NCI-H1092 treated with DMSO at 0.1 percent for 48 hours (cell line): ENCODE results near the gene AUP1.
"Not testable (repeated sequence)": the region's sequence is repeated elsewhere in the genome, so short reads cannot be mapped to it uniquely, and the experiment has no call there.

ENCODE experiments used
- DNase-seq: peaks from one replicate; lab custom pipeline; 2025; lab: John Stamatoyannopoulos, UW

The AUP1 gene

GRCh38 chr2:74529357-74530238, at the start of gene AUP1, which contains the start of gene HTRA2:
AUP1 (minus strand) TSS chr2:74529706; CDS start chr2:74529629, 77 bp downstream.
HTRA2 (plus strand) TSS chr2:74529933; CDS start chr2:74530007, 74 bp downstream.
- peak; percentile 93 for DNase-seq

GRCh38 chr2:74578408-74578807, 48.9 kb upstream of the AUP1 start:
- DNase-seq: no peak

DNA sequence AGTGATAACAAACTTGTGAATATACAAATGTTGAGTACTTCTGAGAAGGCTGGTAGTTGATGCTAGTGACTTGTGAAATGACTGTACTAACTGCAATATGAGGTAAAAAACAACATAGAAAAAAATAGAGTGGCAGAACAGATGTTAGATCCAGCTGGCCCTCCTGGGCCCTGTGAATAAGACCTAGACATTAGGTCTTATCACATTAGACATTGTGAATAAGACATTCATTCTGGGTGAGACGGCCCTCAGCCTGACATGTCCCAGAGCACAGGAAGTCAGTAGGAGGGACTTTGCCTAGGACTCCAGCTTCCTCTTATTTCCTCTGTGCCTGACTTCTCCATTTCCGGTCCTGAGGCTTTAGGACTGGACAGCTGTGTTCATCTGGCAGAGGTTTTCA, 47.9 kb upstream of the AUP1 start:
- no peak for DNase-seq

- no peak for DNase-seq
Measured at GRCh38 chr2:74576863-74577229, 47.3 kb upstream of the AUP1 start.

DNA sequence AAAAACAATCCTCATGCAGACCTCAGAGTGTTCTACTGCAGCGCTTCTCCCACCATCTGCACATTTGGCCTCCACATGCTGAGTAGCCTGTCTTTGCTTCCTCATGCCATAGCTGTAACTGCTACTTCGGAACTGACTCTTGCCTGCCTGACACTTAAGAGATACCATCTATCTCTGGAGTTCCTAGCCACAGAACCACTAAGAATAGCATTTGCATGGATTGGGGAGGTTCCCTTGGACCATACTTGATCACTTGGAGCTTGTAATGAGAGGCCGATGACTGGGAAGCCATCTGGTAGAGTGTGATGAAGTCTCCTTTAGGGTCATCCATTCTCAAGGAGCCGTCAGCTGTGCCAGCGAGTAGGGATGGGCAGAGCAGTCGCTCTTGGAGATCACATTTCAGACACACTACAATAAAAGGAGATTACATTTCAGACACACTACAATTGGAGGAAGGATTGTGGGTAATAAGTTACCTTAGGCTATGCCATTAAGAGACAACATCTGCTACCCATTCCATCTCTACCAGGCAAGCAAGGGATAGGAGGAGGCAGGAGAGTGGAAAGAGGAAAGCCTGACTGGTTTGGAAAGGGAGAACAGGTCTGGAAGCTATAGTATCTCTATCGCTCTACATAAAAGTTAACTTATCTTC, 46.8 kb upstream of the AUP1 start:
- no peak for DNase-seq

DNA sequence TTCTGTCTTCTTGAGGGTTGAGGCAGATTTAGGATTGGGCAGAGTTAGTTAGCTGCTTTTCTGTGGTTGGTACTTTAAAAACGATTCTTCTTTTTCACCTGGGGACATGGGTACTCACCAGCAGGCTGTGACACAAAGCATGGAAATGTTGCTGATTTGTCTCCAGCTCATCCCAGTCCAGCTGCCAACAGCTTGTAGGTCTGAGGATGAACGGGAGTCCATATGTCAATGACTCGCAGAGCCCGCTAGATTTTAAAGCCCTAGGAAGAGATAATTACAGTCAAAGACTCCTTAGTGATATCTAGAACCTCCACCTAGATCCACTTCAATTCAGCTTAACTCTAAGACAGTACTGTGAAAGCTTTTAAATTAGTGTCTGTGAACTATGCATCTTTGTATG, 45.8 kb upstream of the AUP1 start:
- DNase-seq: no peak

DNA sequence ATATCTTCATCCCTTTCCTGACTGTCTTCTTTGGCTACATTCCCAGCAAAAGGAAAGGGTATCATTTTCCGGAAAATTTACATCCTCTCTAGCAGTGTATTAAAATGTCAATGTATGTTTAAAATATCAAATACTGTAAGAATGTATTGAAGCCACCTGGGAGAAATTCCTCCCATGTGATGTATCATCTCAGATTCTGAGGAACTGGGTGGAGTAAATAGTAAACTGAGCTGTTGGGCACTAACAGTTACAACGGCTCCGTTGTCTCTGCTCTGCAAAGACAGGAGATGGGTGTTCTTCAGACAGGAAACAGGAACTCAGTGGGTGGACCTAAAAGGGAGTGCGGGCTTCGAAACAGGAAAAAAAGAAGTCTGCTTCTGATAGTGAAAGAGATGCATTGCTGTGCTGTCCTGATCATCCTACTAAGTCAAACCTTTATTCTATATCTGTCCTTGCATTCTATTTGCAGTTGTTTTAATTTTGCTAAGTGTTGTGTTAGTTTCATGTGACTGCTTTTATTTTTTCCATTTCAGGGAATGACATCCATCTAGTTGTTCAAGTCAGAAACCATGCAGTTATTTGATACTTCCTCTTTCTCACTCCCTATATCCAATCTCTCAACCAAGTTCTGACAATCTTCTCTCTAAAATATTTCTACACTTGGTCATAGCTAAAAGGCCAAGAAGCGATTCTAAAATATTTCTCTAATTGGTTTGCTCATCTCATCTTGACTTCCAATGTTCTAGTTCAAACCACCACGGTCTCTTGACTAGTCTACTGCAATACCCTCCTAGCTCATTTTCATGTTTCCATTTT, 44.4 kb upstream of the AUP1 start:
- no peak for DNase-seq

GRCh38 chr2:74572178-74572925, 42.8 kb upstream of the AUP1 start:
- DNase-seq: no peak

DNA sequence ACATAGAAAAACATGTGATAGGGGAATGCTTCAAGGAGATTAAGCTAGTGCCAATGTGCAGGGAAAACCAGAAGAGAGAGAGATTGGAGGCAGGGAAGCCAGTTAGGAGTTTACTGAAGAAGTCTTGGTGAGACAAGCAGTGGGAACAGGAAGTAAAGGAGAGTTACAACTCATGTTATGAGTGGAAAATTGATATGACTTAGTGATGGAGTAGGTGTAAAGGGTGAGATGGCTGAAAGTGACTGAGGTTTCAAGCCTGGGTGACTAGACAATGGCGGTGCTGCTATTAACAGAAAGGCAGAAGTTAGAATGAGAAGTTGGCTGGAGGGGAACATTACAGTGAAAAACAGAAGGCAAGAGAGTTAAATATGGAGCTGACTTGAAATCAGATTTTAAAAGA, 41.6 kb upstream of the AUP1 start:
- no peak for DNase-seq

DNA sequence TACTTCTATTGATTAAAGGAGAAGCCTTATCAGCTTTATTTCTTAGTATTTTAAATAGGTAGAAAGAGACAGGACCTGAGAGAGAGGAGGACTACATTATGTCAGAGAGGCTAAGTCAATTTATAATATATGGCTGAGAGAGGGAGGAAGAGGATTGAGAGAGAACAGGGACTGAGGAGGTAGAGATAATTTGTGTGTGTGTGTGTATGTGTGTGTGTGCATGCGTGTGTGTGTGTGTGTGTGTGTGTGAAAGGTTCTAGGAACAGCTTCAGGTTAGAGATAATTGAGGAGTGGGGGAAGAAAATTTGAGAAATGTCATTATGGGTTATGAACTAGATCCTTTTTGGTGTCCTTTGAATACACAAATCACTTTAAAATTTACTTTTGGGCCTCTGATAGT, 40.2 kb upstream of the AUP1 start:
- no peak for DNase-seq

- no peak for DNase-seq
Measured at GRCh38 chr2:74567881-74568280, 38.4 kb upstream of the AUP1 start.

DNA sequence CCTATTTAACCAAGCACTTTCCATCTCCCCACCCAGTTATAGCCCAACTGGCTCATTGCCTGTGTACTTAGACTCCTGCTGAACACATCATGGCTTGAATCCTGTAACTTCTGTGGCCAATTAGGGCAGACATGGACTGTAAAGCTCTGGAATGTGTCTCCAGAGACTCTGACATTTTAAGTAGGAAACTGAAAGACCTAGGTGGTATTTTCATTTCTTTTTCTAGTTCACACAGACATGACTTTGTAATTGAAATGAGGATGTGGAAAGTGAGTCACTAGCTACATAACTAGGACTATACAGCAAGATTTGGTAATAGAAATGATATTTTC, 37.2 kb upstream of the AUP1 start:
- DNase-seq: no peak

DNA sequence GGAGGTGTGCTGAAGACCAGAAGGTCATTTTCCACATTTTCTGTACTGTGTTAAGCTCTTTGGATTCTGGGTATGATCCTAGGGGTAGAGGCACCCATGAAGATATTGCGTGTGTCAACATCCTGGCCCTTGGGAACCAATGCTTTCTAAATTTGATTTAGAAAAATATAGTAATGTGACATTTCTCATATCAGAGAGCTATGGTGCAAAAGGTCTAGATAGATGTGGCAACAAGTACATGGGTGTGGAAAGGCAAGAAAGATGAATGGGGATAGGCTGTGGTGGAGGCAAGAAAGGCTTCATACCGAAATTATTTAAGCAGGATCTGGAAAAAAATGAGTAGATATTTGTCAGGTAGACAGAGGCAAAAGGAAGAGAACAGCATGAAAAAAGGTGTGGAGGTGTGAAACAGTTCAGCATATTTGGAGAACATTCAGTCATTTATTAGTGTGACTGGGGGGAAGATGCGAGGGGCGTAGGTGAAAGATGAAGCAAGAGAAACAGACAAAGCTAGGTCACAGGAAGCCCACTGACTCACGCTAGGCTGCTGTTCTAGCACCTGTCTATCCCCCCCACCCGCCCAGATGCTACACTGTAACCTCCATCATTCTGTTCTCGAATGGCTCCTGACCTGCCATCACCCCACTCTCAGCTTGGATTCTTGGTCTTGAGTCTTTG, 36.7 kb upstream of the AUP1 start:
- DNase-seq: no peak

DNA sequence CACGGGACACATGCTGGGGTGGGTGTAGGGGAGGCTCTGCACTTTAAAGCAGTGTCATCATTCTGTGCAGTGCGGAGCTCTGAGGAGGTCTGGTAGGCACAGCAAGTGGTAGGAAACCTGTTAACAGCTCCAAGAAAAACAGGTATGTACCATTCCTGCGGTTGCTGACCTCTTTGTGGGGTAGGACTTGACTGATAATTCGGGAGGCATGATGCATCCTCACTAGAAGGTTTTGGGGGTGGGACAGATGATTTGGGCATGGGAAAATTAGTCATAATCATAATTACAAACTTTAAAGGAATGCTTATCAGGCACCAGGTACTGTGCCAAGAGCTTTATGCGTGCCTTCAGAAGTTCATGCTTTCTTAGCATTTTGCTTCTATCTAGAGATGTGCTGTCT, 34.7 kb upstream of the AUP1 start:
- no peak for DNase-seq

- no peak for DNase-seq
Measured at GRCh38 chr2:74562126-74562775, 32.7 kb upstream of the AUP1 start.

- DNase-seq: not testable (repeated sequence)
Measured at GRCh38 chr2:74561022-74561421, 31.5 kb upstream of the AUP1 start.

- no peak for DNase-seq
Measured at GRCh38 chr2:74560591-74560990, 31.1 kb upstream of the AUP1 start.

GRCh38 chr2:74559912-74560311, 30.4 kb upstream of the AUP1 start:
- no peak for DNase-seq

DNA sequence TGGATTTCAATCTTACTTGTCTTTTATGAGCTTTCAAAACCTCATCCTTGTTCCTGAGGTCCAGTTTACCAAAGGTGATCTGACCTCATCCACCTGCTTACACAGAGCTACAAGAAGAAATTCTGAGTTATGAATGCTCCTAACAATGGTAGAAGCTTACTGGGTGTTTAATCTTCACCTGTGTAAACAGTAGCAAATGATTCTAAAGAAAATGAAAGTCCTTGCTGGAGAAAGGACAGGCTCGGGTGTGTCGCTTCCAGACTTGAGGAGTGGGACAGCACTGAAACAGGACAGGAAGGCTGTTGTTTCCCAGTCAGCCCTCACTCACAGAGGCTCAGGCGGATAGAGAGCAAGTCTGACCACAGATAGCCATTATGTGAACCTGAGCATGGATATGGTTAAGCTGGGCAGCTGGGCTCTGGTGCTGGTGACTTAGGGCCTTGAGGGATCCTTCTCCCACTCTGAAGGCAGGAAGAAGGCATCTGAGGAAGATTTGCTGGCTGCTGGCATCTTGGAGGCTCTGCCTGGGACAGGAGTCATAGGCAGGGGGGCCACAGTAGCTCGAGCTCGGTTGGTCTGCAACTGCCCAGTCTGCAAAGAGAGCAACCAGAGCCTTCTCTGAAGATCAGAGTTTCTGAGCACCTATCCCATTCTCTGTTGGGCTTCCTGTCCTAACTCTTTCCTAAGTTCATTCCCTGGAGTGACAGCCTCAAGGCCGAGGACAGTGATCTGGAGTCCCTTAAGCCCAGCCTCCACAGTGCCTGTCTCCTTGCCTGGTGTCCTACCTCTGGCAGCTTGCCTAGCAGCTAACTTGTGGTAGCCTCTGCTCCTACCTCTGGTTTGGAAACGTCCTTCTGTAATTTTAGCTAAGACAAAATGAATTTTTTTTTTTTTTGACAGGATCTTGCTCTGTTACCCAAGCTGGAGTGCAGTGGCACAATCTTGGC, 29.1 kb upstream of the AUP1 start:
- DNase-seq: no peak
